Measurements from ENCODE around the gene MEGF11.
"Not testable (repeated sequence)": the region's sequence is repeated elsewhere in the genome, so short reads cannot be mapped to it uniquely, and the experiment has no call there.

MEGF11 gene

DNA sequence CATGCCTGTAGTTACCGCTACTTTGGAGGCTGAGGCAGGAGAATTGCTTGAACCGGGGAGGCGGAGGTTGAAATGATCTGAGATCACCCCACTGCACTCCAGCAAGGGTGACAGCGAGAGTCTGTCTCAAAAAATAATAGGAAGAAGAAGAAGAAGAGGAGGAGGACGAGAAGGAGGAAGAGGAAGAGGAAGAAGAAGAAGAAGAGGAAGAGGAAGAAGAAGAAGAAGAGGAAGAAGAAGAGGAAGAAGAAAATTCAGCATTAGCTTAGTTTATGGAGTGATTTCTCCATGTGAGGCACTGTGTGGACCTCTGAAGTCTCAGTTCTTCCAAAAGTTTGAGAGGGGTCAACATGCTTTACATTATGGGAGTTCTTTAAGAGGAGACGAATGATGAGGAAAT is 17.4 kb upstream of the MEGF11 start:
- no peak for DNase-seq

- no peak for DNase-seq
Observed at GRCh38 chr15:66269326-66270090, 16.0 kb upstream of the MEGF11 start.

DNA sequence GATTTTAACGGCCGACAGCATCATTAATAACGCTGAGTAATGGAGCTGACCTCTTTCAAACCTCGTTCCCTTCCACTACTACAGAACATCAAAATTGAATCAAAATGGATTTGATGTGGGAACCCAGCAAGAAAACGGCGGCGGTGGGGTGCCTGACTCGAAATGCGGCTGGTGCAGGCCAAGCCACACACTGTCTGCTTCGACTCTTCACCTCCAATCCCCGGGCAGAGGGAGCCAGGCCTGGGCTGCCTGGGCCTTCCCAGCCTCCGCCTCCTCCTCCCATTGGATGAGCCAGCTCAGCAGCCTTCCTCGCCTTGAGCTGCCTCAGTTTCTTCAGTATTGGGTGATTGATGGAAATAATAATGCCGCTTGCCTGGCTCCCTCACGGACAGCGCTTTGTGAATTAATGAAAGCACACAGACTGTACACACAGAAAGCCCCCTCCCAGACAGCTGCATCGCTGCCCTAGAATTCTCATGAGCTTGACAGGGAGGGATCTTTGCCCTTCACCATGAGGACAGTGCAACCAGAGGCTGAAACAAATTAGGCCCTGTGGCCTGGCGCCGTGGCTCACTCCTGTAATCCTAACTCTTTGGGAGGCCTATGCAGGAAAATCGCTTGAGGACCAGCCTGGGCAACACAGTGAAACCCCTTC is 11.4 kb upstream of the MEGF11 start:
- DNase-seq, result no peak

GRCh38 chr15:66262837-66263236 is 9.3 kb upstream of the MEGF11 start:
- DNase-seq, result not testable (repeated sequence)

DNA sequence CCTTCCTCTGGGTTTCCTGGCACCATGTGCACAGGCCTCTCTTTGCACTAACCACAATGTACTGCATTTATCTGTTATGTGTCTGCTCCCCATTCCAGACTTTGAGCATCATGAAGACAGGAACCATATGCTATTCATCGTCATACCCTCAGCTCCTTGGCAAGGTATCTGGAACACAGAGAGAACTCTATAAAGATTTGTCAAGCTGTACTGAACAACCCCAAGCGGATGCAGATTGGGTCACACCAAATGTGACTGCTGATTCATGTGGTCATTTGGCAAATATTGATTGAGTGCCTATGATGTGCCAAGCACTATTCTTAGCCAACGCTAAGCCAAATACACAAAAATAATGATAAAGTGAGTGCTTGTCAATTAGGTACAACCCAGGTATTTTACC is 7.5 kb upstream of the MEGF11 start:
- DNase-seq, result no peak

DNA sequence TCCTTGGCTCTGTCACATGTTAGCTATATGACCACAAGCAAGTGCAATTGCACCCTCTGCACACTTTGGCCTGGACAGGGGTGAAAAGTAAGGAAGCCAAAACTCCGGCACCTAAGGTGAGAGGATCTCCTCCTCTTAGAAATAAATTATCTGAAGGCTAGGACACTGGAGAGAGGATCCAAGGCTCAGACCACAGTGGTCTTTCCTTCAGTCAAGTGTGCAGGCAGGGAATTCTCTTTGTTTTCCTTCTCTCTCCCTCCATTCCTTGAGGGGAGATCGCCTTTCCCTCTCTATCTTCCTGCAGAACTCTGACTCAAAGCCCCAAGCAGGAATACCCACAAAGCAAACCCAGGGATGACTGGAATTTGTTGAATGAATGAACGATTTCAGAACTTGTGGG is 3.1 kb upstream of the MEGF11 start:
- DNase-seq, result no peak

GRCh38 chr15:66254951-66255676 is 1.6 kb upstream of the MEGF11 start:
- DNase-seq, result no peak

- DNase-seq, result no peak
Observed at GRCh38 chr15:66254089-66254950, 770 bp upstream of the MEGF11 start.

DNA sequence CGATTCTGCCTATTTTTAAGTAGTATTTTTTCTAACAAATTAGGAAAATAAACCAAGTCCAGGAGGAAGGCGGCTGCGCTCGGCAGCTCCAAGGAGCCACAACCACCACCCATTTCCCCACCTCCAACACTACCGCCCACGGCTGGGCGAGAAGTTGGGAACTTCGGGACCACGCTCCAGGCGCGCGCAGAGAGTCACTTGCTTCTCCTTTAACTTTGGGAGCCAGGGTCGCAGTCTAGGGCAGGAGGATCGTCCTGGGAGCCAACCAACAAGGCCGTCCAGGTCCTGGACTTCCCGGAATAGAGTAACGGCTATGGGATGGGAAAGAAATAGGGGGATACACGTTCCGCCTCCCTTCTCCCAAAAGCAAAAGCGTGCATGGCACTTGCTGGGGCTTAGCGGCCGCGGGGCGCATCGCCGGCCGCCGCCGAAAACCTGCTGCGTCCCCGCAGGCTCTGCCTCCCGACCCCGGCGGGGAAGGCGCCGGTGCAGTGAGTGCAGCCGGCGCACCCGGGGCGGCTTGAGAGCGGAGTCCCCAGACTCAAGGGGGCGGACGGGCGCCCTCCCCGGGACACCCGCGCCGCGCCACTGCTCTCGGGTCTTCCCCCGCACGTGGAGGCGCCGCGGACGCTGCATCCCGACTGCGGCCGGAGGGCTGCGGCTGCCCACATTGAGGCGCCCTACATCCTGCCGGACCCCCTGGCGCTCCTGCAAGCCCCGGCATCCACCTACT is 699 bp downstream of the MEGF11 start:
- DNase-seq, result no peak

DNA sequence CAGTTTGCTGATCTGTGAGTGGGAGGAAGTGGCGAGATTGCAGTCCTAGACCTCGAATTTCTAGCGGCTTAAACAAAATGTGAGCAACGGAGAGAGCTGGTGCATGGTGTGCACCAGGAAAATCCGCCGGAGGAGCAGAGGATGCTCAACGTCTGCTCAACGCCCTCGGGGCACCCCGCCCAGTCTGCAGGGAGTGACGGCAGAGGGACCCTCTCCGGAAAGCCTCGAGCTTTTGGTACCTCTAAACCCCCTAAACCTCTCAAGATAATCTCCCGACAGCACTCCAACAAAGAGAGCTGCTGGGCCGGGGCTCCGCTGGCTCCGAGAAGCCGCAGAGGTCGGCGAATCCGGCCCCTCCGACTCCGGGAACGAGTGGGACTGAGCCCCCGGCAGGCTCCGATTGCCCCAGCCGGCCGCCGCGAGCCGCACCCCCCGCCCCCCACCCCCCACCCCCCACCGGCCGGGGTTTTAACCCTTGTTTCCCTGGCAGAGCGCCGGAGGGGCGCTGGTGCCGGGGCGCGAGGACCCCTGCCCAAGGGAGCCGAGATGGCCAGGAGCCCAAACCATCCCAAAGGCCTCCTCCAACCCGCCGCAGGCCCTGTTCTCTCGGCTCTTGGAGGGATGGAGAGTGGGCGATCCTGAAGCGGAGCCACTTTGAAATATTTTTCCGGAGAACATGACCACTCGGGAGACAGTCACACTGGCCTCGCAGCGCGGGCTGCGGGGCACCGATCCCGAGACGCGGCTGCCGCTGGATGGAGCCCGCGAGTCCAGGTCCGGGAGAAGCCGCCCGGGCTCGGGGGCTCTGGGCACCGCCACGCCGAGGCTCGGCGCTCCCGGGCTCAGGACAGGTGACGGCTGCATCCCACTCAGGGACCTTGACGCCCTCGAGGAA is 1.5 kb downstream of the MEGF11 start:
- DNase-seq, result no peak

- DNase-seq, result no peak
Observed at GRCh38 chr15:66251065-66251789, 2.3 kb downstream of the MEGF11 start.

- no peak for DNase-seq
Observed at GRCh38 chr15:66249605-66250174, 3.9 kb downstream of the MEGF11 start.

DNA sequence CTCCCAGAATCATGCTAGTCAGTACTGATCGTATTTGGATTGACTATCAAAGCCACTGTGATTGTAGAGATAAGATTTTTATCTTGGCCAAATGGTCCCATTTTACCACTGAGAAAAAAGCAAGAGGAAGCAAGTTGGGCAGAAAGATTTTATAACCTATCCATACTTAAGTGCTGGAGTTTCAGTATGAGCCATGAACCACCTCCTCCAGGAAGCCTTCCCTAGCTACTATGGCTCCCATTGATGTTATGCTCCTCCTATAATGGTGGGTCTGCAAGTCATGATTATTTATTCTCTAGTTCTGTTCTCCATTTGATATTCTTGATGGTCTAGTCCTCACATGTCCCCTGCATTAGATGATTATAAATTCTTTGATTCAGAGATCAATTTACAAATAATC is 6.6 kb downstream of the MEGF11 start:
- DNase-seq, result no peak

GRCh38 chr15:66245832-66246231 is 7.7 kb downstream of the MEGF11 start:
- DNase-seq, result not testable (repeated sequence)

DNA sequence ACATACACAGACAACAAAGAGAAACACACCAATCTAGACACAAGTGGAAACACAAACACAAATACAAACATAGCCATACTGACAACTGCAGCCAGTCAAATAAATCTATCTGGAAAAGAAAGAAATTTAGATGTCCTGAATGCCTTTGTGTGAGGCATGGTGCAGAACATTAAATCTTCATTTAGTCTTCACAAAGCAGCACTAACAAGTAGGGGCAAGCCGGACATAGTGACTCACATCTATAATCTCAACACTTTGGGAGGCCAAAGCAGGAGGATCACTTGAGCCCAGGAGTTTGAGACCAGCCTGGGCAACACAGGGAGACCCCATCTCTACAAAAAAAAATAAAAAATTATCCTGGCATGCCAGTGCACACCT is 11.7 kb downstream of the MEGF11 start:
- DNase-seq, result no peak

- DNase-seq, result no peak
Observed at GRCh38 chr15:66241087-66241907, 12.3 kb downstream of the MEGF11 start.

GRCh38 chr15:66240240-66240794 is 13.2 kb downstream of the MEGF11 start:
- DNase-seq, result no peak

- DNase-seq, result no peak
Observed at GRCh38 chr15:66239514-66239913, 14.0 kb downstream of the MEGF11 start.

DNA sequence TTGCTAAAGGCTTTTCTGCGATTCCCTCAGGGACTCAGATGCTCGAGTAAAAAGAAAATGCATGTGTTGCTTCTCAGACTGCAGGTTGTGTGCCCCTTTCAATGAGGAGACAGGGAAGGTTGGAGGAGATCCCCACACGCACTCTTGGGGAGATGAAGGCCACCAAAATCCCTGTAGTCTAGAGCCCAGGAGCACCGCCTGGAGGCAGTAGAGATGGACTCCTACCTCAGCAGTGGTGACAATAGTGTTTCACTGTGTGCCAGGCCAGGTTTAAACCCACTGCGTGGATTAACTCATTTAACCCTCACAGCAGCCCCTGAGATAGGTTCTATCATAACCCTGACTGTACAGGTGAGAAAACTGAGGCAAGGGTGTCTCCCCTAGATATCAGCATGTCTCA is 15.2 kb downstream of the MEGF11 start:
- DNase-seq, result no peak

Data from NCI-H524 treated with DMSO at 0.1 percent for 48 hours (cell line).